HUES48 (cell line): Measurements from ENCODE around the gene PXDC1.
"Not testable (repeated sequence)": the region's sequence is repeated elsewhere in the genome, so short reads cannot be mapped to it uniquely, and the experiment has no call there.

Experiments used
- H3K27ac ChIP-seq: one replicate; pipeline ENCODE4 v1.7.0; 2013; ENCODE audit warnings: low read depth, low read length, inconsistent platforms
- H3K27me3 ChIP-seq: 2 replicates; pipeline ENCODE4 v1.6.1; 2013; ENCODE audit warnings: mild to moderate bottlenecking, low read length; ENCODE audit not compliant: control insufficient read depth, insufficient read depth
- H3K36me3 ChIP-seq: 2 replicates; pipeline ENCODE4 v1.6.1; 2013; ENCODE audit warnings: low read length; ENCODE audit not compliant: control insufficient read depth, insufficient read depth
- H3K4me1 ChIP-seq: 2 replicates; pipeline ENCODE4 v1.6.1; 2013; ENCODE audit warnings: mild to moderate bottlenecking, low read length; ENCODE audit not compliant: control insufficient read depth, insufficient read depth
- H3K4me3 ChIP-seq: 2 replicates; pipeline ENCODE4 v1.5.1; 2013; ENCODE audit warnings: mild to moderate bottlenecking, low read depth, low read length
- H3K9ac ChIP-seq: 2 replicates; pipeline ENCODE4 v1.6.1; 2013; ENCODE audit warnings: mild to moderate bottlenecking, low read depth, low read length, moderate library complexity
- H3K9me3 ChIP-seq: 2 replicates; pipeline ENCODE4 v1.6.1; 2013; ENCODE audit warnings: low read length; ENCODE audit not compliant: control insufficient read depth, insufficient read depth

The PXDC1 gene

GRCh38 chr6:3770023-3770720 is 18.7 kb upstream of the PXDC1 start:
- H3K4me3 ChIP-seq, result no peak overlapping the region
- no peaks in the 10 kb centered on the region for H3K27me3 ChIP-seq
- H3K4me1 ChIP-seq, result peaks cover 11% of the 10 kb centered on the region
- no peak overlapping the region for H3K27ac ChIP-seq
- H3K9me3 ChIP-seq, result no peaks in the 10 kb centered on the region
- no peaks in the 10 kb centered on the region for H3K36me3 ChIP-seq
- no peak overlapping the region for H3K9ac ChIP-seq

DNA sequence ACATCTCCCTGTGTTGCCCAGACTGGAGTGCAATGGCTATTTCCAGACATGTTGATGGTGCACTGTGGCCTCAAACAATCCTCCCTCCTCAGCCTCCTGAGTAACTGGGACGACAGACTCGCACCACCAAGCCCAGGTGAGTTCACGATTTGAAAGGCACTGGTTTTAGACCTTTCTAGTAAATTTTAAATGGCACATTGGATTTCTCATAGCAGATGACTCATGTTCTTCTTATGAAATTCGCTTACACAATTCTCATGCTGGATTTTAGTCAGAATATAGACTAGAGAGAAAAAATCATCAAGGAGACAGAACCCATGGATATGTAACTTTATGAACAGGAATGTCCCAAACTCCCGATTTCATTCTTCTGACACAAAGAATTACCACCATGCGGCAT is 18.1 kb upstream of the PXDC1 start:
- Histone ChIP-seq H3K27me3 (no peaks in the 10 kb centered on the region), H3K9ac (no peak overlapping the region), H3K4me3 (no peak overlapping the region), H3K9me3 (no peaks in the 10 kb centered on the region), H3K4me1 (peaks cover 17% of the 10 kb centered on the region), H3K36me3 (no peaks in the 10 kb centered on the region), H3K27ac (no peak overlapping the region)

GRCh38 chr6:3768502-3768901 is 17.0 kb upstream of the PXDC1 start:
- H3K4me1 ChIP-seq, result peaks cover 18% of the 10 kb centered on the region
- H3K9ac ChIP-seq, result no peak overlapping the region
- H3K9me3 ChIP-seq, result no peaks in the 10 kb centered on the region
- H3K4me3 ChIP-seq, result no peak overlapping the region
- H3K27ac ChIP-seq, result no peak overlapping the region
- no peaks in the 10 kb centered on the region for H3K36me3 ChIP-seq
- no peaks in the 10 kb centered on the region for H3K27me3 ChIP-seq

DNA sequence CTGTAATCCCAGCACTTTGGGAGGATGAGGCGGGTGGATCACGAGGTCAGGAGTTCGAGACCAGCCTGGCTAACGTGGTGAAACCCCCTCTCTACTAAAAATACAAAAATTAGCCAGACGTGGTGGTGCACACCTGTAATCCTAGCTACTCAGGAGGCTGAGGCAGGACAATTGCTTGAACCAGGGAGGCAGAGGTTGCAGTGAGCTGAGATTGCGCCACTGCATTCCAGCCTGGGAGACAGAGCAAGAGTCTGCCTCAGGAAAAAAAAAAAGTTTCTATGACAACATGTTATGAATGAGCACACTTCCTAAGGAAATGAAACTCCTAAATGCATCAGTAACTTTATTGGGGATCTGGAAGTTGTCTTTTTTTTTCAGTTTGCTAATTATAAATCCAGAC is 16.0 kb upstream of the PXDC1 start:
- H3K4me1 ChIP-seq, result peaks cover 18% of the 10 kb centered on the region
- not testable (repeated sequence) for H3K9ac ChIP-seq, H3K4me3 ChIP-seq, H3K9me3 ChIP-seq, H3K27me3 ChIP-seq, H3K36me3 ChIP-seq, H3K27ac ChIP-seq

DNA sequence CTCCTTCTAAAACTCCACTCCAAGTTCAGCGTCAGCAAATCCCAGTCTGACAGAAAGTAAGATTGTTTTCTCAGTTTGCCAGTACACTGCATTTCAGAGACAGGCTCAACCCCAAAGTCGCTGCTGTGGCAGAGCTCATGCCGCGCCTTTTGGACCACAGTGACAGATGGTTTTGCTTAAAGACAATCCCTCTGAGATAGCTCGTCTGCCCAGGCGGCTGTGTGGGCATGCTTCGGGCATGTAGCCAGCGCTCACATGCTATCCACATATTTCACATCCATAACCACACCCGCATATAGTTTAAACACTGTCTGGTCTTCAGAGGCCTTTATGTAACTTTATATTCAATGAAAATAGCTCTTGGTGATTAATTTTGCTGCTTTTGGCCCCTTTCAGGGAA is 14.7 kb upstream of the PXDC1 start:
- Histone ChIP-seq H3K4me3 (no peak overlapping the region), H3K27me3 (no peaks in the 10 kb centered on the region), H3K9ac (no peak overlapping the region), H3K4me1 (peaks cover 18% of the 10 kb centered on the region), H3K36me3 (no peaks in the 10 kb centered on the region), H3K9me3 (no peaks in the 10 kb centered on the region), H3K27ac (no peak overlapping the region)

GRCh38 chr6:3765415-3765814 is 13.9 kb upstream of the PXDC1 start:
- no peak overlapping the region for H3K9ac ChIP-seq
- no peaks in the 10 kb centered on the region for H3K36me3 ChIP-seq
- H3K27ac ChIP-seq, result no peak overlapping the region
- peaks cover 16% of the 10 kb centered on the region for H3K4me1 ChIP-seq
- no peak overlapping the region for H3K4me3 ChIP-seq
- no peaks in the 10 kb centered on the region for H3K9me3 ChIP-seq
- no peaks in the 10 kb centered on the region for H3K27me3 ChIP-seq

GRCh38 chr6:3764516-3765335 is 13.2 kb upstream of the PXDC1 start:
- Histone ChIP-seq H3K27ac (no peak overlapping the region), H3K36me3 (no peaks in the 10 kb centered on the region), H3K4me1 (peaks cover 11% of the 10 kb centered on the region), H3K9ac (no peak overlapping the region), H3K4me3 (no peak overlapping the region), H3K27me3 (no peaks in the 10 kb centered on the region), H3K9me3 (no peaks in the 10 kb centered on the region)

DNA sequence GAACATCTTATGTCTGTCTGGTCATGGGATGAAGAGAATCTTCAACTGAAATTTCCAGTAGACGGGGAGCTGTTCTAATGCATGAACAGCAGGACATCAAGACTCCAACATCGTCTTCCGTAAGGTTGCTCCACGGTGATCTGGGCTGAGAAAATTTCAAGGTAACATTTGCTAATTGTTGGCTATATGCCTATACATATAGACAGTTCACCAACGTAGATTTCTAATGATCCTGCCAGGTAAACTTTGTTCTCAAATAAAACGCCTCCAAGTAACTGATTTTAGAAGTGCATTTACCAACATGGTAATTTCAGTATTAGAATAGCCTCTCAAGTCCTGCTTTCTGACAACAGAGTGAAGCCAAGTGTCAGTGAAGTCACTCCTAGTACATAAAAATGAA is 11.3 kb upstream of the PXDC1 start:
- Histone ChIP-seq H3K4me1 (peaks cover 9% of the 10 kb centered on the region), H3K9me3 (no peaks in the 10 kb centered on the region), H3K27ac (no peak overlapping the region), H3K4me3 (no peak overlapping the region), H3K27me3 (no peaks in the 10 kb centered on the region), H3K36me3 (no peaks in the 10 kb centered on the region), H3K9ac (no peak overlapping the region)

- Histone ChIP-seq H3K27me3 (no peaks in the 10 kb centered on the region), H3K9me3 (no peaks in the 10 kb centered on the region), H3K4me3 (no peak overlapping the region), H3K36me3 (no peaks in the 10 kb centered on the region), H3K9ac (no peak overlapping the region), H3K4me1 (peaks cover 9% of the 10 kb centered on the region), H3K27ac (no peak overlapping the region)
These were observed 10.8 kb upstream of the PXDC1 start for GRCh38 chr6:3762359-3762758.

- no peak overlapping the region for H3K9ac ChIP-seq
- H3K4me1 ChIP-seq, result peaks cover 11% of the 10 kb centered on the region
- H3K27ac ChIP-seq, result no peak overlapping the region
- no peaks in the 10 kb centered on the region for H3K27me3 ChIP-seq
- no peak overlapping the region for H3K4me3 ChIP-seq
- no peaks in the 10 kb centered on the region for H3K9me3 ChIP-seq
- no peaks in the 10 kb centered on the region for H3K36me3 ChIP-seq
These were observed 10.4 kb upstream of the PXDC1 start for GRCh38 chr6:3761989-3762270.

- Histone ChIP-seq H3K9me3 (no peaks in the 10 kb centered on the region), H3K36me3 (no peaks in the 10 kb centered on the region), H3K27me3 (peaks cover 3% of the 10 kb centered on the region), H3K9ac (no peak overlapping the region), H3K4me1 (peaks cover 18% of the 10 kb centered on the region), H3K4me3 (no peak overlapping the region), H3K27ac (no peak overlapping the region)
These were observed 8.2 kb upstream of the PXDC1 start for GRCh38 chr6:3759646-3760232.
